GM12892 (cell line): Measurements from ENCODE around the gene CIZ1.
"Not testable (repeated sequence)": the region's sequence is repeated elsewhere in the genome, so short reads cannot be mapped to it uniquely, and the experiment has no call there.

Source experiments
- DNase-seq: peaks from one replicate; pipeline ENCODE4 v3.0.0; 2011; ENCODE audit not compliant: insufficient read length
- FAIRE-seq: peaks from 2 replicates; lab custom pipeline; 2011; peaks lifted over from hg19 to GRCh38; lab: Jason Lieb, UNC
- POLR2A ChIP-seq: IDR thresholded peaks from 2 replicates; pipeline ENCODE4 v1.6.1; 2011; ENCODE audit warnings: low read depth, low read length, control low read depth
- POLR2AphosphoS5 ChIP-seq: IDR thresholded peaks from 2 replicates; pipeline ENCODE4 v1.6.1; 2011; ENCODE audit warnings: low read depth, low read length, control low read depth
- TAF1 ChIP-seq: IDR thresholded peaks from 2 replicates; pipeline ENCODE4 v1.6.1; 2011; ENCODE audit warnings: low read depth, mild to moderate bottlenecking, control low read depth, low read length, borderline replicate concordance

Gene CIZ1

GRCh38 chr9:128201441-128202369 lies 10.3 kb upstream of the CIZ1 start:
- no peak for DNase-seq
- TF ChIP-seq TAF1 (no peak), POLR2AphosphoS5 (no peak), POLR2A (no peak)
- no peak for FAIRE-seq

- FAIRE-seq, result no peak
- TF ChIP-seq POLR2A, result no peak
- no peak for TF ChIP-seq TAF1
- TF ChIP-seq POLR2AphosphoS5, result no peak
- no peak for DNase-seq
These were observed 2.2 kb upstream of the CIZ1 start for GRCh38 chr9:128193469-128194096.

GRCh38 chr9:128192601-128193371 lies 1.4 kb upstream of the CIZ1 start:
- no peak for DNase-seq
- FAIRE-seq, result no peak
- no peak for TF ChIP-seq POLR2AphosphoS5
- no peak for TF ChIP-seq TAF1
- no peak for TF ChIP-seq POLR2A

- TF ChIP-seq TAF1 (no peak), POLR2A (no peak), POLR2AphosphoS5 (no peak)
- no peak for DNase-seq
- no peak for FAIRE-seq
These were observed 611 bp downstream of the CIZ1 start for GRCh38 chr9:128190516-128191405.

GRCh38 chr9:128190013-128190412 lies 1.4 kb downstream of the CIZ1 start:
- TF ChIP-seq POLR2A, result no peak
- no peak for TF ChIP-seq TAF1
- TF ChIP-seq POLR2AphosphoS5, result no peak
- FAIRE-seq (no peak), DNase-seq (no peak)

GRCh38 chr9:128188209-128188608 lies 3.2 kb downstream of the CIZ1 start:
- no peak for TF ChIP-seq POLR2A
- no peak for TF ChIP-seq TAF1
- no peak for TF ChIP-seq POLR2AphosphoS5
- DNase-seq (no peak), FAIRE-seq (no peak)

GRCh38 chr9:128187361-128187760 lies 4.0 kb downstream of the CIZ1 start:
- TF ChIP-seq POLR2A, result no peak
- TF ChIP-seq TAF1, result no peak
- TF ChIP-seq POLR2AphosphoS5, result no peak
- DNase-seq, result no peak
- FAIRE-seq, result no peak

GRCh38 chr9:128185979-128186965 lies 5.1 kb downstream of the CIZ1 start:
- no peak for FAIRE-seq
- no peak for DNase-seq
- TF ChIP-seq POLR2A (no peak), POLR2AphosphoS5 (no peak), TAF1 (no peak)

- no peak for DNase-seq
- FAIRE-seq, result no peak
- no peak for TF ChIP-seq POLR2AphosphoS5
- no peak for TF ChIP-seq POLR2A
- no peak for TF ChIP-seq TAF1
These were observed 8.3 kb downstream of the CIZ1 start for GRCh38 chr9:128182893-128183588.

- not testable (repeated sequence) for FAIRE-seq, DNase-seq
These were observed 9.9 kb downstream of the CIZ1 start for GRCh38 chr9:128181480-128181879.
